ENCODE data around the gene KIFBP.

The KIFBP gene

GRCh38 chr10:69051710-69052487, 63.3 kb downstream of the KIFBP start:
- DNase-seq: no peak

DNA sequence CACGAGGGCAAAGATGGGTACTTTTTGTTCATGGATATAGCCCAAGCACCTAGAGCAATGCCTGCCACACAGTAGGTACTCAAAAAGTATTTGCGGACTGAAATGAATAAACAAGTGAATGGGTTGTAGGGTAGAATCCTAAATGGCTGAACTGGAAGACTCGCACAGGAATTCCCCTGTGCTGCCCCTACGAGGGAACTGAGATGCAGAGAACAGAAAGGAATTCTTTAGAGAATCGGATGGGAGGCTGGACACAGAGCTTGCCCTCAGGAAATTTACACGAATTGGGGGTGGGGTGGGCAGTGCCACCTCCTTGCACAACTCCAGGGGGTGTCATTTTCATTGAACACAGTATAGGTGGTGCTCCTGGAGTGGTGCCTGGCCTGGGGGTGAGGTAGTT, 64.1 kb downstream of the KIFBP start:
- no peak for DNase-seq

GRCh38 chr10:69055241-69055640, 66.6 kb downstream of the KIFBP start:
- DNase-seq: no peak

DNA sequence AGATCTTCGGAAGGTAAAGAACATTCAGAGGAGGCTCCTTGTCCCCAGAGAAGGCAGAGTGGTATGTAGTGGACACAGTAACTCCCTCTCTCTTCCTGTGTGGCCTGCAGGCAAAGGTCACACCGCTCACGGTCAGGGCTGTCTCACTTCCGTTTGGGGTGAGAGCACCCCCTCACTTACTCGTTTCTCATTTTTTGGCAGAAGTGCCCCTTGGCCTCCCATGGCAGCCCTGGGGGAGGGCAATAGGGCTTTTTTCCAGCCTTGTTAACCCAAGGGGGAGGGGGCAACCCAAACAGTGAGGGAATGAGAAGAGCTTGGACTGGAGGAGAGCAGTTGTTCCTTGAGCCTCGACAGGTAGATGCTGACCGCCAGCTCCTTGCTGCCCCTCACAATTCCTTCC, 67.5 kb downstream of the KIFBP start:
- no peak for DNase-seq

DNA sequence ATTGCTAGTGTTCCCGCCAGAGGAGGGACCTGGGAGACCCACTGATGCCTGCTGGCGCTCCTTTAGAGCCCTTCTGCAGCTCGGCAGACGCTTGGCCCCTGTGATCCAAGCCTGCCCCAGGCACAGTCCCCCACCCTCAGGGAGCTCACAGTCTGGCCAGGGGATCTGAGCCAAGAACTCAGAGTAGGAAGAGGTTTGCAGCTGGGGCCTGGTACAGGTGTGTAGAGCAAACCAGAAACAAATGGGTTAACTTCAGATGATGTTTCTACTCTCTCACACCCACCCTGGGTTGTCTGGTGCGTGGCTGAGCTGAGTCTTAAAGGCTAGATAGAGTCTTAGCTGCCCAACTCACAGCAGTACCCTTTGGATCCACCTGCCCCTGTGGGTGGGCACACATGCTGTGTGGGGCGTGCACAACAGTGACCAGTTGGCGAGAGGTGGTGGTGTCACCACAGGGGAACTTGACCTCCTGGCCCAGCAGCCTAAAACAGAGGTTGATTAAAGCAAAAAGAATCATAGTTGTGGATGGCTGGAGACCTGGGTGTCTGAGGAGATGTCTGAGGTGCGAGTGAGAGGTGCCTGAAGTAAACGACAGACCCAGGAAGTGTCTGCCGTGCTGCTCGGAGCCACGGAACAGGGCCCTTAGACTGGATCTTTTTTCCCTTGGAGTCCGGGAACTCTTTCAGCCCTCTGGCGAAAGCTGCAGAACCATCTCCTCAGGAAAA, 68.1 kb downstream of the KIFBP start:
- no peak for DNase-seq

DNA sequence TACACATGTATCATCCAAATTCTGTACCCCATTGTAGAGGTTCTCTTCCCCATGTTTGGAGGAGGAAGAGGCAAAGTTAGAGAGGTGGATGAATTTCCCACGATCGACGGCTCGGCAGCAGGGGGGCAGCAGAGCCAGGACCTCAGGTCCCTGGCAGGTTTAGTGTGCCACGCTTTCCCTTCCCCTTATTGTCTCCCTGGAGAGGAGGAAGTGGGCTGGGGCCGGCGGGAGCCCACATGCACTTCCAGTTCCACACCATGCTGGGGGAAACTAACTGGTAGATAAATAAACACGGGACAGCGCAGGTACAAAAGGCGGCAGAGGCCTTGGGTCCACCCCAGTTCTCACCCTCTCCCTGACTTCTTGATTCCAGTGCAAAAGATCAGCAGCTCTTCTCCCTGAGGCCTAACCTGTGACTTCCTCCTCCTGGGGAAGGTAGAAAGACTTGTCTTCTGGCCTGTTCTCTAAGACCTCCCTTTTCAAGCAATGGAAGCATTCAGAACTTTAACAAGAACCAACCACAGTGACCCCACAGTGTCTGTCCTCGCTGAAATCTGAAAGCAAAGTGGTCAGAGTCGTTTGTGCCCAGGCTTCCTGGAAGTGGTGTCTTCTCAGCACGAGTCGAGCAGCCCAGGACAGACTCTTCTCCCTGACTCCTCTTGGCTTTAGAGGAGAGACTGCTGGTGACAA, 68.8 kb downstream of the KIFBP start:
- DNase-seq: no peak

DNA sequence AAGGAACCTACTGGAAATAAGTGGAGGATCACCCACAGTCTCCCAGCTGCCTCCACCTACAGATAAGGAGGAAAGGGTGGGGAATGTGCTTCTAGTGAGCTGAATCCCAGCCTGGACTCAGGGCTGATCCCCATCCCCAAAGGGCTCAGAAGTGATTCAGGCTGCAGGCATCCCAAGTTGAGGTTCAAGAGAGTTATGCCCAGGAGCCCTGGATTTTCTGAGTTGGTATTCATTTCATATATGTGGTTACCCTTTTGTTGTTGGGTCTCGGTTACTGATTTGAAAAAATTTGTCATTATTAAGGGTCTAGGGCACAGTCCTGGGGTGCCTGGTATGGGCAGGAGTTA, 69.3 kb downstream of the KIFBP start:
- DNase-seq: no peak

DNA sequence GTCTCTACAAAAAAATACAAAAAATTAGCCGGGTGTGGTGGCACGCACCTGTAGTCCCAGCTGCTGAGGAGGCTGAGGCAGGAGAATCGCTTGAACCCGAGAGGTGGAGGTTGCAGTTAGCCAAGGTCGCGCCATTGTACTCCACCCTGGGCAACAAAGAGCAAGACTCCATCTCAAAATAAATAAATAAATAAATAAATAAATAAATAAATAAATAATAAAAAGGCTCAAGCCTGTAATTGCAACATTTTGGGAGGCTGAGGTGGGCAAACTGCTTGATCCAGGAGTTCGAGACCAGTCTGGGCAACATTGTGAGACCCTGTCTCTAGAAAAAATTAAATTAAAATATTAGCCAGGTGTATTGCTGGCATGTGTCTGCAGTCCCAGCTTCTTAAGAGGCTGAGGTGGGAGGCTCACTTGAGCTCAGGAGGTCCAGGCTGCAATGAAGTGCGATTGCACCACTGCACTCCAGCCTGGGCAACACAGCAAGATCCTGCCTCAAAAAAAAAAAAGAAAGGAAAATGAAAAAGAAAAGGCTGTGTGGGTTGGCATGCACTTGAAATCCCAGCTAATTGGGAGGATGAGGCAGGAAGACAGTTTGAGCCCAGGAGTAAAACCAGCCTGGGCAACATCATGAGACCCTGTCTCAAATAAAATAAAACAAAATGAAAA, 71.7 kb downstream of the KIFBP start:
- DNase-seq: no peak

GRCh38 chr10:69061305-69062161, 72.9 kb downstream of the KIFBP start:
- no peak for DNase-seq

GRCh38 chr10:69062901-69063300, 74.3 kb downstream of the KIFBP start:
- DNase-seq: no peak

- no peak for DNase-seq
Observed at GRCh38 chr10:69064762-69065328, 76.2 kb downstream of the KIFBP start.

DNA sequence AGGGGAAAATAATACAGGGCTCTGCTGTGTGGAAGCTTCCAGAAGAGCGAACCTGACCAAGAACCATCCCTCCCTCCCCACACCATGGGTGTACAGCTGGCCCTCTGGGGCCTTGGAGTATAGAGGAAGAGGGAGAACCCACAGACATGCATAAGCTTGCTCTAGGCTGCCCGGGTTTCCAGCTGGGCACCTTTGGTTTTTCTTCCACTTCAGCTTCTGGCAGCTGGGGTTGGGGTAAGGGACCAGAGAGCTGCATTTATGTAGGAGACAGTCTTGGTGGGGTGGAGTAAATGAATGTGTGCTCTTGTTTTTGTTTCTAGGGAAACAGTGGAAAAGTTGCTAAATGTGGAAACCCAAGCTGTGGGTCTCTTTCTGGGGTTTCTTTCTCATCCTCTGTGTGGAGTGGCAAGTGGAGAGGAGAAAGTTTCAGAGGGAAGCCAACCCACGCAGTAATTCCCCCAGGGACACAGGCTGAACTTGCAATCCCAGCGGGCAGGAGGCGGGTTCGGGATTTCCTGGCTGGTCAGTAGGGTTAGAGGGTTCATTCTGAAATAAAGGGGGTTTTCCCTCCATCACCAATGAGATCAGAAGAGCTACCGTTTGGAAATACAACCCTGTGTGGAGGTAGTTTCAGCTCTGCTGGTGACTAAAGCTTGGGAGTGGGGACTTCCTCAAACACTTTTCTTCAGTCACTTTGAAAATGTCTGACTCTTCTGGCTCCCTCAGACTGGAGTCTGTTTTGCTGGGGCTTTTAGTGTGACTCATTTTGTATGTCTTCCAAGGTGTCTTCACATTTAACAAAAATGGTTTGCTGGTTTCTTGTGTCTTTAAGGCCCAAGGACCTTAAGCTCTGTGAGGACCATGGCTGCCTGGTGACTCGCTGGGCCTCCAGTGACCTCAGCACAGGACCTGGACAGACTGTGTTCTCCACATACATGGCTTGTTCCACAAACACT, 77.1 kb downstream of the KIFBP start:
- no peak for DNase-seq
